ENCODE results near the gene ICOSLG. TPM values are rescaled to one million over a fixed set of nuclear protein-coding genes. Genes with fewer than 3 reads are reported as not detected.

Gene ICOSLG
- total RNA-seq, 1 experiment from 2014 or later, result 9.0 TPM

- no peaks in the 10 kb centered on the region for H3K36me3 Mint-ChIP-seq
- ChIA-PET CTCF (interaction anchor here (2.9 kb wide), 1 partner anchor 9 kb away, joined by 22 read pairs; no protein-coding TSS in a partner anchor), POLR2A (no interaction called here)
- H3K4me1 Mint-ChIP-seq, result peaks cover 10% of the 10 kb centered on the region
- no peak for DNase-seq (ENCODE audit: low spot score)
- TF ChIP-seq TP53 (CRISPR knock-in tag; IDR thresholded peaks at IDR 0.05) (no peak), E2F5 (CRISPR knock-in tag; IDR thresholded peaks at IDR 0.05) (no peak), GABPB1 (CRISPR knock-in tag; IDR thresholded peaks at IDR 0.05) (no peak), ZNF219 (CRISPR knock-in tag; IDR thresholded peaks at IDR 0.05; ENCODE audit: borderline replicate concordance) (no peak), AR (CRISPR knock-in tag; IDR thresholded peaks at IDR 0.05) (no peak), ZNF396 (CRISPR knock-in tag; IDR thresholded peaks at IDR 0.05; ENCODE audit: borderline replicate concordance) (no peak), MAX (CRISPR knock-in tag; IDR thresholded peaks at IDR 0.05) (no peak), CBFB (CRISPR knock-in tag; IDR thresholded peaks at IDR 0.05; ENCODE audit: low read depth) (no peak), FOXP1 (CRISPR knock-in tag; IDR thresholded peaks at IDR 0.05; ENCODE audit: borderline replicate concordance) (no peak), OVOL2 (CRISPR knock-in tag; IDR thresholded peaks at IDR 0.05; ENCODE audit: borderline replicate concordance) (no peak), NR1H2 (CRISPR knock-in tag; IDR thresholded peaks at IDR 0.05) (no peak)
- no peak overlapping the region for H3K4me3 Mint-ChIP-seq
- no peak overlapping the region for H3K27ac Mint-ChIP-seq
- ATAC-seq, result no peak
- no peaks in the 10 kb centered on the region for H3K9me3 Mint-ChIP-seq
- peaks cover 27% of the 10 kb centered on the region for H3K27me3 Mint-ChIP-seq (ENCODE audit: low read depth)
These were observed 47.7 kb upstream of the ICOSLG start for GRCh38 chr21:44288251-44289110.

GRCh38 chr21:44286716-44287632, 46.2 kb upstream of the ICOSLG start:
- peaks cover 21% of the 10 kb centered on the region for H3K4me1 Mint-ChIP-seq
- no peak overlapping the region for H3K27ac Mint-ChIP-seq
- no peaks in the 10 kb centered on the region for H3K9me3 Mint-ChIP-seq
- no peak overlapping the region for H3K4me3 Mint-ChIP-seq
- ChIA-PET POLR2A (interaction anchor here (0.7 kb wide), 1 partner anchor 360 kb away, joined by 4 read pairs; no protein-coding TSS in a partner anchor), CTCF (interaction anchor here (2.9 kb wide), 1 partner anchor 11 kb away, joined by 22 read pairs; no protein-coding TSS in a partner anchor)
- DNase-seq (ENCODE audit: low spot score) (no peak), ATAC-seq (no peak)
- no peaks in the 10 kb centered on the region for H3K36me3 Mint-ChIP-seq
- H3K27me3 Mint-ChIP-seq (ENCODE audit: low read depth), result peaks cover 30% of the 10 kb centered on the region
- TF ChIP-seq MXD4 (CRISPR knock-in tag; IDR thresholded peaks at IDR 0.05; ENCODE audit: borderline replicate concordance) (no peak), CREM (CRISPR knock-in tag; IDR thresholded peaks at IDR 0.05) (no peak), MAX (CRISPR knock-in tag; IDR thresholded peaks at IDR 0.05) (no peak), FOXJ3 (CRISPR knock-in tag; IDR thresholded peaks at IDR 0.05; ENCODE audit: borderline replicate concordance) (no peak), IRF2 (CRISPR knock-in tag; IDR thresholded peaks at IDR 0.05; ENCODE audit: borderline replicate concordance, low read depth) (no peak), JAZF1 (CRISPR knock-in tag; IDR thresholded peaks at IDR 0.05) (no peak), ZSCAN18 (CRISPR knock-in tag; IDR thresholded peaks at IDR 0.05) (no peak), NFATC4 (CRISPR knock-in tag; IDR thresholded peaks at IDR 0.05) (no peak), IRF1 (CRISPR knock-in tag; IDR thresholded peaks at IDR 0.05) (no peak), AFF4 (CRISPR knock-in tag; IDR thresholded peaks at IDR 0.05; ENCODE audit: borderline replicate concordance) (no peak)

Measured in WTC11 (cell line).